HT-29 (cell line): ENCODE measurements around the gene MISP. TPM values are rescaled to one million over a fixed set of nuclear protein-coding genes. Genes with fewer than 3 reads are reported as not detected.

Experiments
- DNase-seq: peaks from one replicate; pipeline ENCODE4 v3.0.0-alpha.2; 2015; ENCODE audit warnings: low spot score
- total RNA-seq: library from RNA; depleted of rRNA; stranded (reverse); fragments of >200 nt; shearing (Covaris generic); gene quantifications from 2 replicates; pipeline ENCODE4 v1.2.3, GENCODE V29; 2014

Gene MISP
- total RNA-seq, 1 experiment from 2014 or later: 211 TPM

- DNase-seq: no peak
Measured at GRCh38 chr19:772063-772462, 21.2 kb downstream of the MISP start.

GRCh38 chr19:772730-773436 is 22.0 kb downstream of the MISP start:
- no peak for DNase-seq

GRCh38 chr19:776549-776948 is 25.6 kb downstream of the MISP start:
- DNase-seq: no peak

- no peak for DNase-seq
Measured at GRCh38 chr19:778910-779653, 28.2 kb downstream of the MISP start.

- no peak for DNase-seq
Measured at GRCh38 chr19:780935-781334, 30.0 kb downstream of the MISP start.

- no peak for DNase-seq
Measured at GRCh38 chr19:781800-782184, 30.9 kb downstream of the MISP start.

- DNase-seq: peak; percentile 57
Measured at GRCh38 chr19:782185-782877, 31.4 kb downstream of the MISP start.

- no peak for DNase-seq
Measured at GRCh38 chr19:782878-783668, 32.2 kb downstream of the MISP start.

GRCh38 chr19:784541-784940 is 33.6 kb downstream of the MISP start:
- DNase-seq: peak; percentile 41

GRCh38 chr19:787536-787935 is 36.6 kb downstream of the MISP start:
- DNase-seq: no peak

- DNase-seq: no peak
Measured at GRCh38 chr19:788686-788982, 37.7 kb downstream of the MISP start.

GRCh38 chr19:788983-789700 is 38.2 kb downstream of the MISP start:
- no peak for DNase-seq

GRCh38 chr19:789701-790060 is 38.8 kb downstream of the MISP start:
- DNase-seq: no peak

GRCh38 chr19:791007-791566 is 40.2 kb downstream of the MISP start:
- no peak for DNase-seq

GRCh38 chr19:791567-792305 is 40.8 kb downstream of the MISP start:
- no peak for DNase-seq

- no peak for DNase-seq
Measured at GRCh38 chr19:792306-792885, 41.5 kb downstream of the MISP start.

- DNase-seq: no peak
Measured at GRCh38 chr19:793806-794205, 42.9 kb downstream of the MISP start.

GRCh38 chr19:795073-795611 is 44.2 kb downstream of the MISP start:
- no peak for DNase-seq

- no peak for DNase-seq
Measured at GRCh38 chr19:795691-796581, 45.0 kb downstream of the MISP start.
